Lung (tissue), 12 donors: Measurements from ENCODE around the gene OR52H1. TPM values are rescaled to one million over a fixed set of nuclear protein-coding genes. Genes with fewer than 3 reads are reported as not detected.

Experiments used
- ATAC-seq: fragments of 200-7000 bp; cut with Tn5 transposase; one replicate; pipeline ENCODE4 v1.9.1; 2020; ENCODE audit warnings: moderate number of reproducible peaks; ENCODE audit not compliant: insufficient read depth, low FRiP score
- DNase-seq, 3 donors: peaks; one replicate each; pipeline ENCODE4 v3.0.0-alpha.2; 2013 to 2017
- H3K27ac ChIP-seq, 2 donors: one replicate each; pipeline ENCODE4 v1.5.1; 2013; ENCODE audit warnings: mild to moderate bottlenecking in 2 of 2, moderate library complexity in 2 of 2, control low read depth in 1 of 2, inconsistent platforms in 1 of 2, low read depth in 1 of 2, low read length in 1 of 2
- H3K27me3 ChIP-seq, 3 donors: one replicate each; pipeline ENCODE4 v1.5.1; 2013; ENCODE audit warnings: low read length in 2 of 3; ENCODE audit not compliant: control insufficient read depth in 3 of 3, insufficient read depth in 3 of 3
- H3K36me3 ChIP-seq, 4 donors: one replicate each; pipeline ENCODE4 v1.5.1; 2013; ENCODE audit warnings: low read length in 4 of 4, mild to moderate bottlenecking in 1 of 4, moderate library complexity in 1 of 4; ENCODE audit not compliant: control insufficient read depth in 4 of 4, insufficient read depth in 4 of 4
- H3K4me1 ChIP-seq, 5 donors: one replicate each; pipeline ENCODE4 v1.5.1; 2013; ENCODE audit warnings: low read length in 5 of 5, mild to moderate bottlenecking in 2 of 5, moderate library complexity in 1 of 5; ENCODE audit not compliant: control insufficient read depth in 5 of 5, insufficient read depth in 5 of 5
- H3K4me3 ChIP-seq: one replicate; pipeline ENCODE4 v1.5.1; 2013; ENCODE audit warnings: mild to moderate bottlenecking, control low read depth, moderate library complexity
- H3K9ac ChIP-seq, 2 donors: one replicate each; pipeline ENCODE4 v1.5.1; 2013; ENCODE audit warnings: low read length in 2 of 2, control low read depth in 1 of 2; ENCODE audit not compliant: insufficient read depth in 1 of 2
- H3K9me3 ChIP-seq, 4 donors: one replicate each; pipeline ENCODE4 v1.5.1; 2013; ENCODE audit warnings: low read length in 3 of 4, mild to moderate bottlenecking in 1 of 4, moderate library complexity in 1 of 4; ENCODE audit not compliant: control insufficient read depth in 4 of 4, insufficient read depth in 3 of 4
- CTCF ChIP-seq: IDR thresholded peaks from 2 replicates; pipeline ENCODE4 v1.5.1; 2012; ENCODE audit warnings: mild to moderate bottlenecking; ENCODE audit errors: control extremely low read depth, extremely low read depth
- WGBS, 2 donors: extraction: QIAGEN DNeasy Blood & Tissue Kit; methylation state at CpG; one replicate each; pipeline ENCODE4 v1.1.7; 2013; 5-methylcytosine and 5-hydroxymethylcytosine counted together
- polyA plus RNA-seq, 2 donors: library from polyadenylated mRNA; stranded (reverse); fragments of 200-250 nt; gene quantifications; one replicate each; pipeline ENCODE4 v1.2.1, GENCODE V29; 2013
- total RNA-seq, 2 donors: library from RNA; depleted of rRNA in 1 of 2; stranded (reverse); fragments of >200 nt in 1 of 2; gene quantifications; one replicate each; pipeline ENCODE4 v1.2.1, GENCODE V29; 2014 to 2021
- donor health status: control.
- donor health status: control.
- donor health status: Bipolar disorder and iron deficiency.
- donor health status: healthy.
- donor health status: DM: yes; HTN: yes; CAD: no.

The OR52H1 gene
- total and polyA plus RNA-seq, 4 donors: 0.03 to 2.8 (median 0.40) TPM; not detected in 1

GRCh38 chr11:5514841-5515240, 33.5 kb downstream of the OR52H1 start:
- no peak overlapping the region for H3K9ac ChIP-seq
- no peak overlapping the region for H3K27ac ChIP-seq

GRCh38 chr11:5509803-5510202, 38.5 kb downstream of the OR52H1 start, which contains the start of gene UBQLN3:
UBQLN3 (minus strand) TSS chr11:5509957; CDS start chr11:5509558, 399 bp downstream.
- Histone ChIP-seq H3K9me3 (no peaks in the 10 kb centered on the region), H3K36me3 (no peaks in the 10 kb centered on the region), H3K27ac (no peak within 1 kb of the TSS), H3K4me3 (no peak within 1 kb of the TSS), H3K4me1 (no peaks in the 10 kb centered on the region), H3K9ac (no peak within 1 kb of the TSS), H3K27me3 (no peaks in the 10 kb centered on the region)
- 78 to 84% methylated on average over 4 of the region's 4 CpGs for WGBS, 2 donors
- ATAC-seq (no peak), DNase-seq (no peak)
- no peak for TF ChIP-seq CTCF

More at GRCh38 chr11:5514841-5515240, 33.5 kb downstream of the OR52H1 start:
- TF ChIP-seq CTCF: no peak
- H3K9me3 ChIP-seq: peaks cover 0 to 3% (median 0%) of the 10 kb centered on the region in 4 donors
- DNase-seq: no peak
- H3K27me3 ChIP-seq: no peaks in the 10 kb centered on the region
- H3K4me3 ChIP-seq: no peak overlapping the region
- no peak for ATAC-seq
- no peaks in the 10 kb centered on the region for H3K36me3 ChIP-seq
- no peaks in the 10 kb centered on the region for H3K4me1 ChIP-seq

- ATAC-seq (no peak), DNase-seq (no peak)
- Histone ChIP-seq H3K9ac (no peak overlapping the region), H3K4me3 (no peak overlapping the region), H3K27ac (no peak overlapping the region), H3K4me1 (no peaks in the 10 kb centered on the region), H3K9me3 (no peaks in the 10 kb centered on the region), H3K36me3 (no peaks in the 10 kb centered on the region), H3K27me3 (no peaks in the 10 kb centered on the region)
- no peak for TF ChIP-seq CTCF
- 96 to 98% methylated on average over 8 of the region's 8 CpGs for WGBS, 2 donors
Observed at GRCh38 chr11:5508605-5509004, 39.7 kb downstream of the OR52H1 start.

- no peak overlapping the region for H3K9ac ChIP-seq
- H3K27me3 ChIP-seq: no peaks in the 10 kb centered on the region
- no peak overlapping the region for H3K27ac ChIP-seq
- DNase-seq (no peak), ATAC-seq (no peak)
- no peak for TF ChIP-seq CTCF
- 78 to 89% methylated on average over 6 of the region's 6 CpGs for WGBS, 2 donors
- no peaks in the 10 kb centered on the region for H3K4me1 ChIP-seq
- H3K9me3 ChIP-seq: no peaks in the 10 kb centered on the region
- H3K4me3 ChIP-seq: no peak overlapping the region
- H3K36me3 ChIP-seq: no peaks in the 10 kb centered on the region
Observed at GRCh38 chr11:5507933-5508305, 40.4 kb downstream of the OR52H1 start.
